Esophagus squamous epithelium (tissue), 4 donors: Measurements from ENCODE around the gene SEMA4D.

ENCODE experiments used
- CTCF ChIP-seq, 6 experiments: fragments of 450-650 bp in 4 of 6; fragments of 200-600 bp in 2 of 6; sonication (generic) in 2 of 6; IDR thresholded peaks; one replicate each; pipeline ENCODE4 v1.5.1; 2016 to 2019; ENCODE audit warnings: antibody characterized with exemption in 6 of 6, mild to moderate bottlenecking in 4 of 6, moderate library complexity in 4 of 6
- POLR2A ChIP-seq, 4 donors: fragments of 450-650 bp; IDR thresholded peaks; one replicate each; pipeline ENCODE4 v1.6.1; 2017; ENCODE audit warnings: antibody characterized with exemption in 4 of 4, mild to moderate bottlenecking in 4 of 4, moderate library complexity in 3 of 4

GRCh38 chr9:89349607-89350006 lies 148.3 kb downstream of the SEMA4D start:
- TF ChIP-seq POLR2A (IDR thresholded peaks at IDR 0.05) (no peak), CTCF (IDR thresholded peaks at IDR 0.05) (no peak)
